RWPE1 (cell line): ENCODE data around the gene FOXC2.

Source experiments
- CTCF ChIA-PET: fragments of 350-600 bp; sonication (Branson Sonifier 250); formaldehyde crosslinking; extraction: SDS; loops from one replicate; lab custom pipeline; 2021; lab: Yijun Ruan, JAX
- POLR2A ChIA-PET: fragments of 400-600 bp; formaldehyde crosslinking; extraction: SDS; loops from one replicate; lab custom pipeline; 2020; ENCODE audit warnings: antibody characterized with exemption; ENCODE audit not compliant: low non-redundant PET; lab: Yijun Ruan, JAX
- DNase-seq: peaks from one replicate; pipeline ENCODE4 v3.0.0; 2012; ENCODE audit warnings: low spot score
- H3K27ac ChIP-seq: fragments of 450-650 bp; 2 replicates; pipeline ENCODE4 v1.5.1; 2017
- CTCF ChIP-seq: fragments of 450-650 bp; conservative IDR thresholded peaks from 2 replicates; pipeline ENCODE4 v1.5.1; 2017; ENCODE audit warnings: low read depth, mild to moderate bottlenecking

FOXC2 gene

GRCh38 chr16:86601356-86601755 is 34.7 kb downstream of the FOXC2 start:
- no peak for TF ChIP-seq CTCF
- no peak overlapping the region for H3K27ac ChIP-seq
- ChIA-PET CTCF (interaction anchor here (0.7 kb wide), 1 partner anchor 29 kb away, joined by 3 read pairs; no protein-coding TSS in a partner anchor), POLR2A (no interaction called here)
- no peak for DNase-seq

GRCh38 chr16:86602521-86602920 is 35.9 kb downstream of the FOXC2 start:
- POLR2A ChIA-PET = no interaction called here
- TF ChIP-seq CTCF = no peak
- H3K27ac ChIP-seq = no peak overlapping the region
- DNase-seq = no peak
- CTCF ChIA-PET = no interaction called here

- ChIA-PET POLR2A (no interaction called here), CTCF (no interaction called here)
- H3K27ac ChIP-seq = no peak overlapping the region
- DNase-seq = no peak
- TF ChIP-seq CTCF = no peak
Measured at GRCh38 chr16:86604436-86605193, 38.0 kb downstream of the FOXC2 start.

- ChIA-PET CTCF (interaction anchor here (0.6 to 0.7 kb wide), 2 partner anchors 99 to 138 kb away, joined by 3 to 4 read pairs; no protein-coding TSS in a partner anchor), POLR2A (no interaction called here)
- no peak for DNase-seq
- no peak overlapping the region for H3K27ac ChIP-seq
- no peak for TF ChIP-seq CTCF
Measured at GRCh38 chr16:86605950-86606349, 39.3 kb downstream of the FOXC2 start.

GRCh38 chr16:86608301-86608747 is 41.7 kb downstream of the FOXC2 start:
- ChIA-PET CTCF (no interaction called here), POLR2A (no interaction called here)
- TF ChIP-seq CTCF = no peak
- DNase-seq = no peak
- H3K27ac ChIP-seq = no peak overlapping the region

GRCh38 chr16:86609115-86609514 is 42.5 kb downstream of the FOXC2 start:
- ChIA-PET POLR2A (no interaction called here), CTCF (no interaction called here)
- no peak for TF ChIP-seq CTCF
- H3K27ac ChIP-seq = no peak overlapping the region
- DNase-seq = no peak
